Measurements from ENCODE around the gene JUNB. TPM values are rescaled to one million over a fixed set of nuclear protein-coding genes. Genes with fewer than 3 reads are reported as not detected.

JUNB gene
- total RNA-seq, 1 donor, result 87.9 TPM

DNA sequence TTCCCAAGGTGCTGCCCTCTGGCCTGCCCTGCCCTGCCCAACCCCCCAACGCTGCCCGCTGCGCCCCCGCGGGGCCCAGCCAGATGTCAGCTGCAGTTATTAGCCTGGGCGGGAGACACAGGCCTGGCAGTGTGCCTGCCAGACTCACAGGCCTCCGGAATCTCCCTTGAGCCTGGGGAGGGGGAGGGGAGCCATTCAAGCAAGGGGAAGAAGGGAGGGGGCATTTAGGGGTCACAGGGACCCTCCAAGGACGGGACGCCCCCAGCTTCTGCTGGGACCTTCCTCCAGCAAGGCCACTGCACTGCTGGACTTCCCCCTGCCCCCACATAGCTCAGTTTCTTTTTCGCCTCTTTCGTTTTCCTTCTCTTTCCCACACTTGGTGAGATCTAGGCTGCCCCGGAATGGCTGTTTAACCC, 2.6 kb upstream of the JUNB start:
- TF ChIP-seq, protein P1, sequence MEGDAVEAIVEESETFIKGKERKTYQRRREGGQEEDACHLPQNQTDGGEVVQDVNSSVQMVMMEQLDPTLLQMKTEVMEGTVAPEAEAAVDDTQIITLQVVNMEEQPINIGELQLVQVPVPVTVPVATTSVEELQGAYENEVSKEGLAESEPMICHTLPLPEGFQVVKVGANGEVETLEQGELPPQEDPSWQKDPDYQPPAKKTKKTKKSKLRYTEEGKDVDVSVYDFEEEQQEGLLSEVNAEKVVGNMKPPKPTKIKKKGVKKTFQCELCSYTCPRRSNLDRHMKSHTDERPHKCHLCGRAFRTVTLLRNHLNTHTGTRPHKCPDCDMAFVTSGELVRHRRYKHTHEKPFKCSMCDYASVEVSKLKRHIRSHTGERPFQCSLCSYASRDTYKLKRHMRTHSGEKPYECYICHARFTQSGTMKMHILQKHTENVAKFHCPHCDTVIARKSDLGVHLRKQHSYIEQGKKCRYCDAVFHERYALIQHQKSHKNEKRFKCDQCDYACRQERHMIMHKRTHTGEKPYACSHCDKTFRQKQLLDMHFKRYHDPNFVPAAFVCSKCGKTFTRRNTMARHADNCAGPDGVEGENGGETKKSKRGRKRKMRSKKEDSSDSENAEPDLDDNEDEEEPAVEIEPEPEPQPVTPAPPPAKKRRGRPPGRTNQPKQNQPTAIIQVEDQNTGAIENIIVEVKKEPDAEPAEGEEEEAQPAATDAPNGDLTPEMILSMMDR (IDR thresholded peaks at IDR 0.05; ENCODE audit: insufficient read depth, low read length), result no peak
- H3K4me3 ChIP-seq (ENCODE audit: low read depth, low read length), result peak overlapping the region; percentile 57
- peak; percentile 75 for DNase-seq (ENCODE audit: low read depth)

DNA sequence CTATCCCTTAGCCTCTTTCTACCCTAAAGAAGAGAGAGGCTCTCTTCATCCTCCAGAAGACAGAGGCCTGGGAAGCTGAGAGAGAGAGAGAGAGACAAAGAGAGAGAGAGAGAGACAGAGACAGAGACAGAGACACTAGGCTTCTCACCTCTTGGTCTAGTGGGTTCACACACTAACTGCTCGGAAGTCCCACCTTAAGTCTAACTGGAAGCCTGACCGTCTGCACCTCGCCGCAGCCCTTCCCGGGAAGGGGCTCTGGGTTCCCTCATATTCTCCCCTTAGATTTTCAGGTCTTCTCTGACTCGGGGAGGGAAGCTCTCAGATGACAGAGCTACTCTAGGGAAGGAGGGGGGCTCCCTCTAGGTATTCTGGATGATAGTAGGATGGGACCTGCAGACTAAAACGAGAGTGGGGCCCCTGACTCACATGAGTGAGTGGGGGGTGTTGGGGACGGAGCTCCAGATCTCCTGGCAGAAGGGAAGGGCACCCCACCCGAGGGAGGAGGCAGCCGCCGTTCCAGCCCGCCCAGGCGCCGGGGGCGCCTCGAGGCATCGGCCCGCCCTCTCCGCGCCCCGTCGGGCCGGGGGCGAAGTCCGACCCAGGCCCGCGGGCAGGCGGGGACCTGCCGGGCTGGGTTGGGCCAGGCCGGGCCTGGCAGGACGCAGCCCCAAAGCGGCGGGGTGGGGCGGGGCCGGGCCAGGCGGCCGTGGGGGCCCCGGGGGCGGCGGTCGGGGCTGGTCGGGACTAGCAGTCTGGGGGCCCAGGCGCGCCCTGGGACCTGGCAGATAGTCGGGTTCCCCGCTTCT, 2.0 kb upstream of the JUNB start:
- TF ChIP-seq, protein P1 (IDR thresholded peaks at IDR 0.05; ENCODE audit: insufficient read depth, low read length), result no peak
- DNase-seq (ENCODE audit: low read depth), result peak; percentile 46
- peak overlapping the region; percentile 57 for H3K4me3 ChIP-seq (ENCODE audit: low read depth, low read length)

DNA sequence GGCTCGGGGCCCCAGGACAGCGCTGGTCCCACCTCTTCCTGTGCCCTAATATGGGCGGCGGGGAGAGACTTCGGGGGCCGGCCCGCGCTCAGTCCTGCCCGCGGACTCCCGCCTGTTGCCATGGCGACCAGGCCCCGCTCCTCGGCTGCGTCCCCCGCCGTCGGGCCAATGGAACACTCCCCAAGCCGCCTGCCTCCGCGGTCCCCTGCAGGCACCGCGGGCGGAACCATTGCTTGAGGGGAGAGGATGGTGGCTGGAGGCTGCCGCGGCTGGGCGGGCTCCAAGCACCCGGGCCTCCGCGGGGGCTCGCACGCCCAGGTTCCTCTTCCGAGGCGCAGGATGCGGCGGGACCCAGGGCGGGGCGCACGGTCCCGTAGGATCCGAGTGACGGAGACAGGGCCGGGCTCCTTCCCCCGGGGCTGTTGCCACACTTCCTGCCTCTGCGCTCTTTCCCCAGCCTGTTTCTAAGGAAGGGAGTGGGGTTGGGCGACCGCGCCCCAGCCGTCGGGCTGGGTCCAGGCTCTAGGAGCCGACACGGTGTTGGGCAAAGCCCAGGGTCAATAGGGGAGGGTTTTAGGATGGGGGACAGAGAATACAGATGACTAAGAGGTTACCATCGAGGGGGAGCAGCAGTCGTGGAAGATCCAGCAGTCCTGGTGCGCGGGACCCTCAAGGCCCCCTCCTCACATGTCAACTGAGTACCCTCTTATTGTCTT, 1.2 kb upstream of the JUNB start:
- TF ChIP-seq, protein P1 (IDR thresholded peaks at IDR 0.05; ENCODE audit: insufficient read depth, low read length), result no peak
- DNase-seq (ENCODE audit: low read depth), result peak; percentile 94
- H3K4me3 ChIP-seq (ENCODE audit: low read depth, low read length), result peak overlapping the region; percentile 57

DNA sequence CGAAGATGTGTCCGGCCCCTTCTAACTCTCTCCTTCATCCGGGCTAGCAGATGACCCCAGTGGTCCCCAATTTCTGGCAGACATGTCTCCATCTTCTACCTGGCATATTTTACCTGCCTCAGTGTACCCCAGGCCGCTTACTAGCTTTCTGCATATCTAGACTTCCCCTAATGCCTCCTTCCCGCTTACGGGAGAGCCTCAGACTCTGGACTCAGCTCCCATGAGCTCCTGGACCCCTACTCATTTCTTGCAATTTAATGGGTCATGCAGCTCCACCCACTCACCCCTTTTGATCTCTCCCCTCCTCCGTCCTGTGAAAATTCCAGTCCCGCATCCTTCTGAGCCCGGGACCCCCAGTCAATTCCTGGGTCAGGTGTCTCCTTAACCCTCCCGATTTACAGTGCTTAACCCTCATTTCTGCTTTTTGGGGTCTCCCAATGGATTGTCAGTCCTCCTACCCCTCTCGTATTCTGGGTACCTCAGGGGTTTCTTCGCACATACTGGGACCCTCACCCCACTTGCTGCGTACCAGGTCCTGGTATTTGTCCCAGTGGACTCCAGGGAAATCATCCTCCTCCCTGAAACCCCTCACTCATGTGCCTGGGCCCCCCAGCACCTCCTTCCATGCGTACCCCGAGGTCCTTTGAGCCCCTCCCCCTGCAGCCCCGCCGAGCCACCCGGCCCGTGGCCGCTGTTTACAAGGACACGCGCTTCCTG, 500 bp upstream of the JUNB start:
- no peak for DNase-seq (ENCODE audit: low read depth)
- peak overlapping the region; percentile 57 for H3K4me3 ChIP-seq (ENCODE audit: low read depth, low read length)
- TF ChIP-seq, protein P1 (IDR thresholded peaks at IDR 0.05; ENCODE audit: insufficient read depth, low read length), result no peak

DNA sequence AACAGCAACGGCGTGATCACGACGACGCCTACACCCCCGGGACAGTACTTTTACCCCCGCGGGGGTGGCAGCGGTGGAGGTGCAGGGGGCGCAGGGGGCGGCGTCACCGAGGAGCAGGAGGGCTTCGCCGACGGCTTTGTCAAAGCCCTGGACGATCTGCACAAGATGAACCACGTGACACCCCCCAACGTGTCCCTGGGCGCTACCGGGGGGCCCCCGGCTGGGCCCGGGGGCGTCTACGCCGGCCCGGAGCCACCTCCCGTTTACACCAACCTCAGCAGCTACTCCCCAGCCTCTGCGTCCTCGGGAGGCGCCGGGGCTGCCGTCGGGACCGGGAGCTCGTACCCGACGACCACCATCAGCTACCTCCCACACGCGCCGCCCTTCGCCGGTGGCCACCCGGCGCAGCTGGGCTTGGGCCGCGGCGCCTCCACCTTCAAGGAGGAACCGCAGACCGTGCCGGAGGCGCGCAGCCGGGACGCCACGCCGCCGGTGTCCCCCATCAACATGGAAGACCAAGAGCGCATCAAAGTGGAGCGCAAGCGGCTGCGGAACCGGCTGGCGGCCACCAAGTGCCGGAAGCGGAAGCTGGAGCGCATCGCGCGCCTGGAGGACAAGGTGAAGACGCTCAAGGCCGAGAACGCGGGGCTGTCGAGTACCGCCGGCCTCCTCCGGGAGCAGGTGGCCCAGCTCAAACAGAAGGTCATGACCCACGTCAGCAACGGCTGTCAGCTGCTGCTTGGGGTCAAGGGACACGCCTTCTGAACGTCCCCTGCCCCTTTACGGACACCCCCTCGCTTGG, 966 bp downstream of the JUNB start:
- TF ChIP-seq, protein P1 (IDR thresholded peaks at IDR 0.05; ENCODE audit: insufficient read depth, low read length), result no peak
- peak overlapping the region; percentile 98 for H3K4me3 ChIP-seq (ENCODE audit: low read depth, low read length)
- peak; percentile 48 for DNase-seq (ENCODE audit: low read depth)

DNA sequence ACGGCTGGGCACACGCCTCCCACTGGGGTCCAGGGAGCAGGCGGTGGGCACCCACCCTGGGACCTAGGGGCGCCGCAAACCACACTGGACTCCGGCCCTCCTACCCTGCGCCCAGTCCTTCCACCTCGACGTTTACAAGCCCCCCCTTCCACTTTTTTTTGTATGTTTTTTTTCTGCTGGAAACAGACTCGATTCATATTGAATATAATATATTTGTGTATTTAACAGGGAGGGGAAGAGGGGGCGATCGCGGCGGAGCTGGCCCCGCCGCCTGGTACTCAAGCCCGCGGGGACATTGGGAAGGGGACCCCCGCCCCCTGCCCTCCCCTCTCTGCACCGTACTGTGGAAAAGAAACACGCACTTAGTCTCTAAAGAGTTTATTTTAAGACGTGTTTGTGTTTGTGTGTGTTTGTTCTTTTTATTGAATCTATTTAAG, 1.6 kb downstream of the JUNB start:
- TF ChIP-seq, protein P1 (IDR thresholded peaks at IDR 0.05; ENCODE audit: insufficient read depth, low read length), result no peak
- no peak for DNase-seq (ENCODE audit: low read depth)

More for the DNA sequence above, 1.6 kb downstream of the JUNB start:
- H3K4me3 ChIP-seq (ENCODE audit: low read depth, low read length), result peak overlapping the region; percentile 98
